SU-DHL-6 (cell line): ENCODE measurements around the gene CAMK4.

ENCODE experiments used
- EZH2phosphoT487 ChIP-seq: fragments of 200-600 bp; sonication (generic), shearing (Covaris generic); conservative IDR thresholded peaks from 2 replicates; pipeline ENCODE4 v1.6.1; 2018; ENCODE audit warnings: mild to moderate bottlenecking, antibody characterized with exemption, low read length, moderate library complexity, mixed read lengths
- TF ChIP-seq, protein P1 (sequence below): fragments of 200-600 bp; sonication (generic); IDR thresholded peaks from one replicate; pipeline ENCODE4 v1.5.1; 2017; ENCODE audit warnings: antibody characterized with exemption, mild to moderate bottlenecking, low read length, moderate library complexity; ENCODE audit not compliant: insufficient read depth, poor library complexity, severe bottlenecking

DNA sequence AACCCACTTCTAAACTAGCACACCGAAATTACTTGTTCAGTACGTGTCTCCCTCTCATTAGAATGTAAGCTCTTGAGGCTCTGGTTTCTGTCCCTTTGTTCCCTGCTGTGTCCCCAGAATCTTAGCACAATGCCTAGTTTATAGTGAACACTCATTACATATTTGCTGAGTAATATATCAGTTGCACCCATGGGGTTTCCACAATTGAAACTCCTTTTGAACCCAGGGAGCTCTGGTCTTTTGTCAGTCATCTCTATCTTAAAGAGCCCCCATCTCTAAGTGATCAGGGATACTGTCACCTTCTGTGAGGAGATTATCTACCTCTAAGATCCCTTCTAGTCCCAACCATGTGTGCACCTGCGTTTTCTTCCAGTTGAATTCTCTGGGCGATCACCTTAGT lies 12.8 kb downstream of the CAMK4 start:
- TF ChIP-seq, protein P1, sequence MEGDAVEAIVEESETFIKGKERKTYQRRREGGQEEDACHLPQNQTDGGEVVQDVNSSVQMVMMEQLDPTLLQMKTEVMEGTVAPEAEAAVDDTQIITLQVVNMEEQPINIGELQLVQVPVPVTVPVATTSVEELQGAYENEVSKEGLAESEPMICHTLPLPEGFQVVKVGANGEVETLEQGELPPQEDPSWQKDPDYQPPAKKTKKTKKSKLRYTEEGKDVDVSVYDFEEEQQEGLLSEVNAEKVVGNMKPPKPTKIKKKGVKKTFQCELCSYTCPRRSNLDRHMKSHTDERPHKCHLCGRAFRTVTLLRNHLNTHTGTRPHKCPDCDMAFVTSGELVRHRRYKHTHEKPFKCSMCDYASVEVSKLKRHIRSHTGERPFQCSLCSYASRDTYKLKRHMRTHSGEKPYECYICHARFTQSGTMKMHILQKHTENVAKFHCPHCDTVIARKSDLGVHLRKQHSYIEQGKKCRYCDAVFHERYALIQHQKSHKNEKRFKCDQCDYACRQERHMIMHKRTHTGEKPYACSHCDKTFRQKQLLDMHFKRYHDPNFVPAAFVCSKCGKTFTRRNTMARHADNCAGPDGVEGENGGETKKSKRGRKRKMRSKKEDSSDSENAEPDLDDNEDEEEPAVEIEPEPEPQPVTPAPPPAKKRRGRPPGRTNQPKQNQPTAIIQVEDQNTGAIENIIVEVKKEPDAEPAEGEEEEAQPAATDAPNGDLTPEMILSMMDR: no peak
- TF ChIP-seq EZH2phosphoT487: no peak
